ENCODE data around the gene NAV2. TPM values are rescaled to one million over a fixed set of nuclear protein-coding genes. Genes with fewer than 3 reads are reported as not detected.

The NAV2 gene
- total and polyA plus RNA-seq, 5 experiments from 2014 or later, result 0.06 to 4.2 (median 1.1) TPM; not detected in 1

DNA sequence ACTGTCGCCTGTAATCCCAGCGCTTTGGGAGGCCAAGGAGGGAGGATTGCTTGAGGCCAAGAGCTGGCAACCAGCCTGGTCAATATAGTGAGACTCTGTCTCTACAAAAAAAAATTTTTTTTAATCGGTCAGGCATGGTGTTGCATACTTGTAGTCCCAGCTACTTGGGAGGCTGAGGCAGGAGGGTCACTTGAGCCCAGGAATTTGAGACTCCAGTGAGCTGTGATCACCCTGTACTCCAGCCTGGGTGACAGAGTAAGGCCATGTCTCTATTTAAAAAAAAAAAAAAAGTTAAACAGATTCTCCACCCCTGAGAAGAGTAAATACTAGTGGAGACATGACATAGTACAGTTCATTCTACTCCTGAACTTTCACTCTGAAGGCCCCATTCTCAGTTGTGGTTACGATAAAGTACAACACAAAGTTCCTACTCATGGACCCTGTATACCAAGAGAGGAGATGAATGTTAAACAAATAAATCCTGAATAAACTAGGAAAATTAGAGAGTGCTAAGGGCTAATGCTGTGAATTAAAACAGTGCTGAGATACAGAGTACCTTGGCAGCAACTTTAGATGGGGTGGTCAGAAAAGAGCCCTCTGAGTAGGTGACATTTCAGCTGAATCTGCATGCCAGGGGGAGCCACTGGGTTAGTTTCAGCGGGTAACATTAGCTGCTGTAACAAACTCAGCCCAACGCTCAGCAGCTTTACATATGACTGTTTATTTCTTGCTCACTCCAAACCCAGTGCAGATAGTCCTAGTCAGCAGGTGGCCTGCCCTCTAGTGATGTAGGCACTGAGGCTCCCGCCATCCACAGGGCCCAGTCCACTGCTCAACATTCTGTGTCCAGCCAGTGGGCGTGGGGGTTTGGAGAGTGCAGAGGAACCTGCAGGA is 372.5 kb downstream of the NAV2 start:
- Mint-ChIP-seq H3K4me1 (peaks cover 5 to 45% (median 15%) of the 10 kb centered on the region in 4 donors), H3K27ac (peak overlapping the region in 1 of 10 donors; percentile 29), H3K4me3 (no peak overlapping the region), H3K36me3 (peaks cover 0 to 2% (median 0%) of the 10 kb centered on the region in 3 donors), H3K9me3 (peaks cover 0 to 2% (median 0%) of the 10 kb centered on the region in 9 donors), H3K27me3 (peaks cover 3 to 24% (median 10%) of the 10 kb centered on the region in 5 donors)
- ATAC-seq, result no peak
- POLR2A ChIA-PET, result no interaction called here
- DNase-seq, result no peak

DNA sequence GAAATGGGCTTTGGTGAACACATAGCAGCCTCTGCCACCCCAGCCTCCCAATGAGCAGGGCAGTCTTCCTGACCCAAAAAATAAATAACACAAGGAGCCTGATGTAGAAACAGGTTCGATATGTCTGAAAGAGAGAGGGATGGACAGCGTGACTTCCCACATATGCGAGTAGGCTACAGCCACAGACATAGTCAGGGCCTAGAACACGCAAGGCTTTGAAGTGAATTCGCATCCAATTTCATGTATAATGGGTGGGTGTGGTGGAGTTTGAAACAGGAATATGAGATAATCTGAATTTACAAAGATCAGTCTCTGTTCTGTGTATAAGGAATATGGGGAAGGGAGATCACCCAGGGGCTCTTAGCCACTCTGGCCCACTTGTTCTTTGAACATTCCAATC is 373.3 kb downstream of the NAV2 start:
- H3K36me3 Mint-ChIP-seq, result peaks cover 0 to 2% (median 0%) of the 10 kb centered on the region in 3 donors
- H3K27ac Mint-ChIP-seq, result no peak overlapping the region
- H3K4me1 Mint-ChIP-seq, result peaks cover 5 to 37% (median 15%) of the 10 kb centered on the region in 4 donors
- H3K9me3 Mint-ChIP-seq, result peaks cover 0 to 2% (median 0%) of the 10 kb centered on the region in 9 donors
- ATAC-seq (no peak), DNase-seq (no peak)
- no peak overlapping the region for H3K4me3 Mint-ChIP-seq
- H3K27me3 Mint-ChIP-seq, result peaks cover 0 to 24% (median 10%) of the 10 kb centered on the region in 5 donors
- POLR2A ChIA-PET, result no interaction called here

DNA sequence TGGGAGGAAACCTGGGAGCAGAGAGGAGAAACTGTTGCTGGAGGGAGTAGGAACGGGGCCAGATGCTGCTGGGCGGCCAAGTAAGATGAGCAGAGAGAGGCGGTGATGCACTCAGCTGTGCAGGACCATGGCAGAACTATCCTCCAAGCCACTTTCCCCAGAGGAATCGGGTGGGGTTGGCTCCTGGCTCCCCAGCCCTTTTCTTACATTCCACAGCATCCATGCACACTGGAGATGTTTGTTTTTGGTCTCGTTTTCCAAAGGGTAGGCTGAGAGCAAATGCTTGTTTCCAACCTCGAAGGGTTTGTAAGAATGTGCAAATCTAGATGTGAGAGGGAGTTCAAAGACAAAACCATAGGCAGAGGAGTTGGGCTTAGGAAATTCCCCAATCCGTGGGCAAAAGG is 374.5 kb downstream of the NAV2 start:
- ATAC-seq, result no peak
- no peak for DNase-seq
- H3K27me3 Mint-ChIP-seq, result peaks cover 0 to 31% (median 11%) of the 10 kb centered on the region in 5 donors
- peaks cover 0 to 2% (median 0%) of the 10 kb centered on the region in 3 donors for H3K36me3 Mint-ChIP-seq
- H3K4me3 Mint-ChIP-seq, result no peak overlapping the region
- peaks cover 0 to 4% (median 0%) of the 10 kb centered on the region in 9 donors for H3K9me3 Mint-ChIP-seq
- H3K4me1 Mint-ChIP-seq, result peaks cover 5 to 37% (median 15%) of the 10 kb centered on the region in 4 donors
- H3K27ac Mint-ChIP-seq, result no peak overlapping the region
- POLR2A ChIA-PET, result no interaction called here

DNA sequence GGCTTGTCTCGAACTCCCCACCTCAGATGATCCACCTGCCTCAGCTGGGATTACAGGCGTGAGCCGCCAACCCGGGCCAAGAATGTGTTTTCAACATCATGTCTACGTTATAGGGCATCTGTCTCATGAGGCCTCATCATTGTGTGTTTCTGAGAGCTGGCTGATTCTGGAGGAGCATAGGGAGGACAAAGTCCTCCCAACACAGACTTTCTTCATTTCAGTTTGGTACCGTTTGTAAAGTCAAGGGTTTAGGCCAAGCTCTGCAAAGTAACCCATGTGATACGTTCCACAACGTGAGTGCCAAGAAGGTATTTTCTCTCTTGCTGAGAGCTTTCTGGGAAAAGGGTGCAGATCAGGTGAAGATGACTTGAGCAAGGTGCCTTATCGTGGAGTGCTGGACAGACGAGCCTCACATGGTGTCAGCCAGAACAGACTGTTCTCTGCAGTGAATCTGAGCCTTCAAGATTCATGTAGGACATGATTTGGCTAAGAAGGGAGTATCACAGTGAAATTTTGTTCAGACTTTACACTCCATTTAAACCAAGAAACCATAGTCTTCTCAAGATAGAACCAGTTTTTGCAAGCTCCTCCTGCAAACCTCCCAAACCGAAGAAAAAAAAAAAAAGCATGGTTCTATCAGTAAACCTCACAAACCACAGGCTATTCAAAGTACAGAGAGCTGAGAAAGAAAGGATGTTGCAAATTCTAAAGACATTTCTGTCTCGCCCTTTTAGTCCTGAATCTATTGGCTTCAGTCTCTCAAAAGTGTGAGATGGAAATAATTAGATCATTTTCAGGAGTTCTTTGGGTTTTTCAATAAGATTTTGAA is 376.0 kb downstream of the NAV2 start:
- peak overlapping the region in 3 of 10 donors; percentile 16 to 48 (median 42) for H3K4me3 Mint-ChIP-seq
- peaks cover 0 to 2% (median 0%) of the 10 kb centered on the region in 9 donors for H3K9me3 Mint-ChIP-seq
- H3K27me3 Mint-ChIP-seq, result peaks cover 2 to 21% (median 9%) of the 10 kb centered on the region in 5 donors
- H3K27ac Mint-ChIP-seq, result peak overlapping the region in 1 of 10 donors; percentile 16
- H3K36me3 Mint-ChIP-seq, result no peaks in the 10 kb centered on the region
- POLR2A ChIA-PET, result interaction anchor here (0.6 to 0.7 kb wide), 2 partner anchors 127 to 138 kb away, joined by 3 read pairs; no protein-coding TSS in a partner anchor
- ATAC-seq (no peak), DNase-seq (peak in 1 of 10 donors; percentile 21)
- peaks cover 5 to 34% (median 15%) of the 10 kb centered on the region in 4 donors for H3K4me1 Mint-ChIP-seq

DNA sequence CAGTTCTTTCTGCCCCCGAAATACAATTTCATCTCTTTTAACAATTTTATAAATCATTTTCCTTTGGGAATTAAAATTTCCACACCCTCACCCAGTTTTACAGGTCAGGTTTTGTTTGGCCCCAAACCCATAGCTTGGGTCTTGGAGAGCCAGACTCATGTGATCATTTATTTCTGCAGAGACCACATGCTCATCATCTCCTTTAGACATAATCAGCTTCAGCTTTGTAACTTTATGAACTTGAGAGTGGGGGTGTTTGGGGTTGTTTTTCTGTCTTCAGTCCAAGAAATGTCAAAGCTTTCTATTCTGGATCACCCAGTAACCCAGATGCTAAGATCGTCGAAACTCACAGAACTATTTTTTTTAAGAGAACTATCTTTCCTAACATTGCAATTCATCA is 376.7 kb downstream of the NAV2 start:
- H3K27ac Mint-ChIP-seq, result no peak overlapping the region
- peaks cover 2 to 21% (median 8%) of the 10 kb centered on the region in 5 donors for H3K27me3 Mint-ChIP-seq
- peaks cover 5 to 27% (median 15%) of the 10 kb centered on the region in 4 donors for H3K4me1 Mint-ChIP-seq
- POLR2A ChIA-PET, result no interaction called here
- DNase-seq (no peak), ATAC-seq (no peak)
- peak overlapping the region in 1 of 10 donors; percentile 42 for H3K4me3 Mint-ChIP-seq
- H3K9me3 Mint-ChIP-seq, result peaks cover 0 to 2% (median 0%) of the 10 kb centered on the region in 9 donors
- no peaks in the 10 kb centered on the region for H3K36me3 Mint-ChIP-seq

DNA sequence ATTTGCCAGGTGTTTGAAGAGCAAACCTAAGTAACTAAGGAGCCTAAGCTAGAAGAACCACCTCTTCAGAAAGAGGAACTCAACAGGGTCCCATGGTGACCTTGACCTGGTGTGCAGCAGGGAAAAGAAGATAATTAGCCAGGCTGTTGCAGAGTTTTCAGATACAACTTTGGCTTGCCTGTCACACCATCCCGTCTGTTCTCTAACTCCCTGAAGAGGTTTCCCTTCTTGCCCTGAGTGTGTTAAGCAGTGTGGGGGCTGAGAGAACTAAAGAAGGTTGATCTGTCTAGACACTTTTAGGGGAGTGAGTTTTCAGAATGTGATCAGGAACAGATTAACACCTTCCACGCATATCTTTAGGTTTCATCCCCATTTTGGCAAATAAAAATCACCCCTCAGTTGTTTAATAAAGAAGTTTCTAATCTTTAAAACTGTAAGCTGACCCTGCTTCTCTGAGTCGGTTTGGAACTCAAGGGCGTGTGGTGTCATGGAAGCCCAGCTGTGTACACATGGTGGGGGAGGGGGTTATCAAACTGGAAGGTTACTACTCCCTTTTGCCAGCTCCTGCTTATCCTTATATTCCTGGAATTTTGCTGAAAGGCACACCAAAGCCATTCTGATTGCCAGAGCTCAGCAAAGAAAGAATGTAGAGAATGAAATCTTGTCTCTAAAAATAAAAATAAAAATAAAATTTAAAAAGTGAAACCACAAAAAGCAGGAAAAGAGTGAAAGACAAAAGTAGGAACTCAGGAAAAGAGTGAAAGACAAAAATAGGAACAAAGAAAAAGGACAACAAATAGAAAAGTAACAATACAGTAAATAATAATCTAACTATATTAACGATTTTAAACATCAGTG is 377.4 kb downstream of the NAV2 start:
- no peak overlapping the region for H3K27ac Mint-ChIP-seq
- H3K9me3 Mint-ChIP-seq, result peaks cover 0 to 2% (median 0%) of the 10 kb centered on the region in 9 donors
- H3K4me3 Mint-ChIP-seq, result no peak overlapping the region
- DNase-seq, result no peak
- ATAC-seq, result no peak
- H3K4me1 Mint-ChIP-seq, result peaks cover 5 to 23% (median 15%) of the 10 kb centered on the region in 4 donors
- H3K27me3 Mint-ChIP-seq, result peaks cover 2 to 21% (median 8%) of the 10 kb centered on the region in 5 donors
- no peaks in the 10 kb centered on the region for H3K36me3 Mint-ChIP-seq
- POLR2A ChIA-PET, result interaction anchor here (1.2 kb wide), 1 partner anchor 9 kb away, joined by 3 read pairs; no protein-coding TSS in a partner anchor

DNA sequence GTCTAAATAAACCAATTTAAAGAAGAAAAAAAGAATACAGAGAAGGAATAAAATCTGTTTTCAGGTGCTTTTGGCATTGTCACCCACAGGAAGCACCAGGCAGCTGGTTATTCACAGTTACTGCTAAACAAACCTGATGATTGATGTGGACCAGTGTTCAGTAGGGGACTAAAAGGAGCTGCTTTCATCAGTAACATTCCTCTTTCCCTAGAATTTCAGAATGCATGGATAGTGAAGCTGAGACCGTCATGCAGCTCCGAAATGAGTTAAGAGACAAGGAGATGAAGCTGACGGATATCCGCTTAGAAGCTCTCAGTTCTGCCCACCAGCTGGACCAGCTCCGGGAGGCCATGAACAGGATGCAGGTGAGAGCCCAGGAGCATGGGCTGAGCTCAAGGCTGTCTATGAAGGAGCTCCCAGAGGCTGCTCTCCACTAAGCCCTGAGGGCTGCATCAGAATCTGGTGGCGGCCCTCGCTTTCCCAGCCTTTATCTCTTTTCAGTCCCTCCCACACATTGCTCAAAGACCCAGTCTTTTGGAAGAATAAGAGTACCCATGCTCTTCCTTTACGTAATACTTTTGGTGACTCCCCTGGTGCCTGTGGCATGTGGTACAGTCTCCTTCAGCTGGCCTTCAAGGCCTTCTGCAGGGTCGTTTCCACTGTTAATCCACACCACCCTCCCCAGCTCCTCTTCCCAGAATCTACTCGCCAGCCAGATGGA is 378.2 kb downstream of the NAV2 start:
- Mint-ChIP-seq H3K27me3 (peaks cover 2 to 21% (median 8%) of the 10 kb centered on the region in 5 donors), H3K4me3 (no peak overlapping the region), H3K4me1 (peaks cover 5 to 23% (median 15%) of the 10 kb centered on the region in 4 donors), H3K36me3 (no peaks in the 10 kb centered on the region), H3K9me3 (peaks cover 0 to 2% (median 0%) of the 10 kb centered on the region in 9 donors), H3K27ac (no peak overlapping the region)
- DNase-seq (no peak), ATAC-seq (no peak)
- POLR2A ChIA-PET, result interaction anchor here (1.2 kb wide), 1 partner anchor 9 kb away, joined by 3 read pairs; no protein-coding TSS in a partner anchor

DNA sequence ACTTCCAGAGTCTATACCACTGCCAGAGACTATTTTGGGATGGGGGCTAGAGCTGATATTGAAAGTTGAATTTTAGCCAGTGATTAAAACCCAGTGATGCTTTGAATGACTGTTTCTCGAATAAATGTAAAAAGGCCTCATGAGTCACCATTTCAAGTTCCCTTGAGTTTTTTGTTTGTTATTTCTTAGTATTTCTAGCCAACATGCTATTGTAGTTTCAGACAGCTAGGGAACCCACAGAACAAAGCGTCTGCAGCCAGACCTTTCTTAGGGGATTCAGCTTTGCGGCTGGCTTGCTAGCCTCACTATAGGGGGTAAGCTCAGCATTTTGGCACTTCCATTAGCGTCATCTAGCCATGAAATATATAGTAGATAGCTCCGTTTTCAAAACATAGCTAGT is 381.1 kb downstream of the NAV2 start:
- no peaks in the 10 kb centered on the region for H3K36me3 Mint-ChIP-seq
- ATAC-seq (no peak), DNase-seq (no peak)
- peaks cover 0 to 9% (median 2%) of the 10 kb centered on the region in 5 donors for H3K27me3 Mint-ChIP-seq
- POLR2A ChIA-PET, result interaction anchor here (0.5 kb wide), 1 partner anchor 269 kb away, joined by 3 read pairs; no protein-coding TSS in a partner anchor
- peaks cover 3 to 13% (median 8%) of the 10 kb centered on the region in 4 donors for H3K4me1 Mint-ChIP-seq
- H3K4me3 Mint-ChIP-seq, result no peak overlapping the region
- peaks cover 0 to 2% (median 0%) of the 10 kb centered on the region in 9 donors for H3K9me3 Mint-ChIP-seq
- H3K27ac Mint-ChIP-seq, result no peak overlapping the region

DNA sequence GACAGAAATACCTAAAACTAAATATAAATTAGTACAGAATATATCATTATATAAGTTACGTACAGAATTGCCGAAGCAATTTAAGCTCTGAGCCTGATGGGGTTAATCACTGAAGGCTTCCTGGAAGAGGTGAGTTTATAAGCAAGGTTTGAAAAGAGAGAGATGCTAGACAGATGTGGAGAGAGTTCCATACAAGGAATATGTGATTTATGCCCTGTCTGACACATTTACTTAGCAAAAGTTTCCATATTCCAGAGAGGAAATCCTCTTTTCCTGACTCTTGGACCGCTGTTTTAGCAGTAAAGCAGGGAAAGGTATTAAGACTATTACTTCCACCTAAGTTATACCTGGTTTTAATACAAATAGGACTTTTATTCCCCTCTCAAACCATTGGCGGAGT is 382.6 kb downstream of the NAV2 start:
- H3K27me3 Mint-ChIP-seq, result peaks cover 0 to 9% (median 2%) of the 10 kb centered on the region in 5 donors
- no peak overlapping the region for H3K4me3 Mint-ChIP-seq
- ATAC-seq (no peak), DNase-seq (no peak)
- no peaks in the 10 kb centered on the region for H3K36me3 Mint-ChIP-seq
- peaks cover 0 to 2% (median 0%) of the 10 kb centered on the region in 9 donors for H3K9me3 Mint-ChIP-seq
- H3K27ac Mint-ChIP-seq, result no peak overlapping the region
- H3K4me1 Mint-ChIP-seq, result peaks cover 3 to 15% (median 7%) of the 10 kb centered on the region in 4 donors
- POLR2A ChIA-PET, result no interaction called here

DNA sequence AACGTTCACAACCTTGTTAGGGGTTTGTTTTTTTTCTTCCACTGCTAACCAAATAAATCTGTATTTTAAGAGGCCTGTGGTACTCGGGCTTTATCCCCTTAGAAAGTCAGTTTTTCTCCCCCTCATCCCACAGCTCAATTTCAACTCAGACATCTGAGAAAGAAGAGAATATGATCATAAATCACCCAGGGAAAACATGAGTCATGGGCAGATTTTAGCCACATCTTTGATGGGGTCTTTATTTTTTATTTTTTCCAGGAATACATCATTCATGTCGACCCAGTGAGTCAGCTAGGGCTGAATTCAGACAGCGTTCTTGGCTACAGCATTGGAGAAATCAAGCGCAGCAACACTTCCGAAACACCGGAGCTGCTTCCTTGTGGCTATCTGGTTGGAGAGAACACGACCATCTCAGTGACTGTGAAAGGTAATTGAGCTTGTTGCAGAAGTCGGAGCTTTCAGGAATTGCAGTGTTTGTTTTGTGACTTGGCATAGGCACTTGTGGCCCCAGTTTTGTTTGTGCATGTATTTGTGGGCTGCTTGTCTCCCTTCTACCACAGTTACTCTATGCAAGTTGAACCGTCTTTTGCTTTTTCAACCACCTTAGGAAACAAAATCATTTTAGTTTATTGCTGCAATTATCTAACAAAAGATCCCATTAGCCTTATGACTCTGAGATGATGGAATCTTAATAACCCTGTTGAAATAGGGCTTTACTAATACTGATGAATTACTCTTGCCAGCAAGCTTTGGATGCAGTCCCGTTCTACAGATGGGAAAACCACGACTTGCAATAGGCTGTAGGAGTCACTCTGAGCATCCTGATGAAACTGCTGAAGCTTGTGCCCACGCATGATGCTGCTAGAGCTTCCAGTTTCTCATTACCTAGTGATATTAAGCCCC is 384.9 kb downstream of the NAV2 start:
- H3K4me3 Mint-ChIP-seq, result no peak overlapping the region
- DNase-seq, result no peak
- no peak for ATAC-seq
- H3K4me1 Mint-ChIP-seq, result peaks cover 6 to 17% (median 9%) of the 10 kb centered on the region in 4 donors
- H3K9me3 Mint-ChIP-seq, result no peaks in the 10 kb centered on the region
- no peak overlapping the region for H3K27ac Mint-ChIP-seq
- POLR2A ChIA-PET, result no interaction called here
- H3K36me3 Mint-ChIP-seq, result no peaks in the 10 kb centered on the region
- peaks cover 0 to 4% (median 0%) of the 10 kb centered on the region in 5 donors for H3K27me3 Mint-ChIP-seq
